Measurements from ENCODE around the gene FAM124A.

- TF ChIP-seq POLR2AphosphoS5 (IDR thresholded peaks at IDR 0.05) = no peak
- no peak for TF ChIP-seq CTCF (IDR thresholded peaks at IDR 0.05)
Observed at GRCh38 chr13:51180853-51181511, 41.2 kb upstream of the FAM124A start.

All from transverse colon (tissue), 4 donors.